Left forelimb (tissue), 1 donor: ENCODE results near the gene SLC38A1.
"Not testable (repeated sequence)": the region's sequence is repeated elsewhere in the genome, so short reads cannot be mapped to it uniquely, and the experiment has no call there.

Experiments
- DNase-seq: peaks from one replicate; pipeline ENCODE4 v3.0.0-alpha.2; 2018; ENCODE audit warnings: low spot score

SLC38A1 gene

GRCh38 chr12:46264057-46264456 is 4.8 kb downstream of the SLC38A1 start:
- no peak for DNase-seq

GRCh38 chr12:46263140-46264016 is 5.5 kb downstream of the SLC38A1 start:
- no peak for DNase-seq

GRCh38 chr12:46261646-46262045 is 7.2 kb downstream of the SLC38A1 start:
- DNase-seq: no peak

GRCh38 chr12:46260913-46261476 is 7.8 kb downstream of the SLC38A1 start:
- DNase-seq: no peak

GRCh38 chr12:46260124-46260912 is 8.5 kb downstream of the SLC38A1 start:
- no peak for DNase-seq

- no peak for DNase-seq
These were observed 9.1 kb downstream of the SLC38A1 start for GRCh38 chr12:46259713-46260112.

GRCh38 chr12:46259071-46259470 is 9.8 kb downstream of the SLC38A1 start:
- DNase-seq: no peak

- no peak for DNase-seq
These were observed 10.7 kb downstream of the SLC38A1 start for GRCh38 chr12:46258129-46258528.

- DNase-seq: no peak
These were observed 11.9 kb downstream of the SLC38A1 start for GRCh38 chr12:46256942-46257341.

- no peak for DNase-seq
These were observed 15.2 kb downstream of the SLC38A1 start for GRCh38 chr12:46253544-46254162.

- not testable (repeated sequence) for DNase-seq
These were observed 16.8 kb downstream of the SLC38A1 start for GRCh38 chr12:46251994-46252393.

GRCh38 chr12:46249960-46250359 is 18.9 kb downstream of the SLC38A1 start:
- DNase-seq: not testable (repeated sequence)

- no peak for DNase-seq
These were observed 22.7 kb downstream of the SLC38A1 start for GRCh38 chr12:46246021-46246700.

- DNase-seq: no peak
These were observed 23.8 kb downstream of the SLC38A1 start for GRCh38 chr12:46244997-46245396.

- DNase-seq: no peak
These were observed 24.4 kb downstream of the SLC38A1 start for GRCh38 chr12:46244273-46244915.

- no peak for DNase-seq
These were observed 26.3 kb downstream of the SLC38A1 start for GRCh38 chr12:46242569-46242968.

- no peak for DNase-seq
These were observed 28.4 kb downstream of the SLC38A1 start for GRCh38 chr12:46240436-46240835.

GRCh38 chr12:46238821-46239220 is 30.0 kb downstream of the SLC38A1 start:
- DNase-seq: no peak

- no peak for DNase-seq
These were observed 31.3 kb downstream of the SLC38A1 start for GRCh38 chr12:46237371-46238045.

GRCh38 chr12:46234000-46234399 is 34.8 kb downstream of the SLC38A1 start:
- DNase-seq: no peak

- DNase-seq: no peak
These were observed 35.4 kb downstream of the SLC38A1 start for GRCh38 chr12:46233423-46233822.
